Trophoblast cell (in vitro differentiated cells and primary cell): ENCODE data around the gene KPNA4.

Experiments
- DNase-seq, 2 donors: peaks; one replicate each; pipeline ENCODE4 v3.0.0-alpha.2; 2016
- H2AFZ ChIP-seq: 2 replicates; pipeline ENCODE4 v1.6.1; 2013; ENCODE audit warnings: low read length, moderate library complexity, mild to moderate bottlenecking; ENCODE audit not compliant: insufficient read depth, poor library complexity
- H2AK5ac ChIP-seq: 2 replicates; pipeline ENCODE4 v1.6.1; 2013; ENCODE audit warnings: mild to moderate bottlenecking, low read length
- H2BK120ac ChIP-seq: 2 replicates; pipeline ENCODE4 v1.6.1; 2013; ENCODE audit warnings: low read length, mild to moderate bottlenecking, moderate library complexity; ENCODE audit not compliant: insufficient read depth, poor library complexity
- H2BK12ac ChIP-seq: 2 replicates; pipeline ENCODE4 v1.6.1; 2013; ENCODE audit warnings: mild to moderate bottlenecking, low read length, moderate library complexity
- H2BK5ac ChIP-seq: 2 replicates; pipeline ENCODE4 v1.6.1; 2013; ENCODE audit warnings: low read length, low read depth, moderate library complexity, mild to moderate bottlenecking; ENCODE audit not compliant: poor library complexity
- H3K14ac ChIP-seq: 2 replicates; pipeline ENCODE4 v1.6.1; 2013; ENCODE audit warnings: mild to moderate bottlenecking, low read length
- H3K18ac ChIP-seq: 2 replicates; pipeline ENCODE4 v1.6.1; 2013; ENCODE audit warnings: mild to moderate bottlenecking, low read length
- H3K23ac ChIP-seq: 2 replicates; pipeline ENCODE4 v1.6.1; 2013; ENCODE audit warnings: low read length
- H3K27ac ChIP-seq: 2 replicates; pipeline ENCODE4 v1.5.1; 2013; ENCODE audit warnings: low read depth, mild to moderate bottlenecking, inconsistent platforms, low read length, moderate library complexity
- H3K27me3 ChIP-seq: 2 replicates; pipeline ENCODE4 v1.6.1; 2013; ENCODE audit warnings: inconsistent platforms, mild to moderate bottlenecking, low read length, moderate library complexity; ENCODE audit not compliant: insufficient read depth
- H3K36me3 ChIP-seq, 2 experiments: 1 replicate in 1 of 2; 2 replicates in 1 of 2; pipeline ENCODE4 v1.6.1; 2013; ENCODE audit warnings: low read length in 2 of 2, mild to moderate bottlenecking in 2 of 2, moderate library complexity in 1 of 2; ENCODE audit not compliant: insufficient read depth in 2 of 2, control insufficient read depth in 1 of 2
- H3K4ac ChIP-seq: 2 replicates; pipeline ENCODE4 v1.6.1; 2013; ENCODE audit warnings: low read depth, mild to moderate bottlenecking, low read length, moderate library complexity
- H3K4me1 ChIP-seq, 2 experiments: 1 replicate in 1 of 2; 2 replicates in 1 of 2; pipeline ENCODE4 v1.6.1; 2013; ENCODE audit warnings: low read length in 2 of 2, mild to moderate bottlenecking in 2 of 2, moderate library complexity in 1 of 2; ENCODE audit not compliant: insufficient read depth in 2 of 2, control insufficient read depth in 1 of 2
- H3K4me2 ChIP-seq: 2 replicates; pipeline ENCODE4 v1.6.1; 2013; ENCODE audit warnings: inconsistent platforms, mild to moderate bottlenecking, low read length, moderate library complexity
- H3K4me3 ChIP-seq: 2 replicates; pipeline ENCODE4 v1.5.1; 2013; ENCODE audit warnings: mild to moderate bottlenecking, low read depth, low read length, inconsistent platforms
- H3K79me1 ChIP-seq: one replicate; pipeline ENCODE4 v1.6.1; 2013; ENCODE audit warnings: low read length
- H3K79me2 ChIP-seq: 2 replicates; pipeline ENCODE4 v1.6.1; 2013; ENCODE audit warnings: low read length, mild to moderate bottlenecking; ENCODE audit not compliant: control insufficient read depth, insufficient read depth, poor library complexity
- H3K9ac ChIP-seq: 2 replicates; pipeline ENCODE4 v1.6.1; 2013; ENCODE audit warnings: mild to moderate bottlenecking, low read length
- H3K9me3 ChIP-seq: 2 replicates; pipeline ENCODE4 v1.6.1; 2013; ENCODE audit warnings: low read depth, mild to moderate bottlenecking, control low read depth, inconsistent platforms, low read length; ENCODE audit not compliant: insufficient read depth
- H4K12ac ChIP-seq: 2 replicates; pipeline ENCODE4 v1.6.1; 2013; ENCODE audit warnings: low read depth, mild to moderate bottlenecking, low read length, moderate library complexity
- H4K8ac ChIP-seq: 2 replicates; pipeline ENCODE4 v1.6.1; 2013; ENCODE audit warnings: low read depth, mild to moderate bottlenecking, low read length, moderate library complexity
- H4K91ac ChIP-seq: one replicate; pipeline ENCODE4 v1.6.1; 2013; ENCODE audit warnings: low read depth, mild to moderate bottlenecking, low read length, moderate library complexity
- WGBS: extraction: QIAGEN DNeasy Blood & Tissue Kit; methylation state at CpG from one replicate; pipeline ENCODE4 v1.1.7; 2013; ENCODE audit warnings: missing lambda C conversion rate; ENCODE audit not compliant: insufficient read length, insufficient coverage; ENCODE audit errors: extremely low coverage; 5-methylcytosine and 5-hydroxymethylcytosine counted together

The KPNA4 gene

GRCh38 chr3:160474416-160474838, 90.9 kb downstream of the KPNA4 start:
- no peak overlapping the region for H2AK5ac ChIP-seq
- H3K4me1 ChIP-seq, result peaks cover 4 to 5% of the 10 kb centered on the region in 2 experiments
- H4K12ac ChIP-seq, result no peak overlapping the region
- no peak overlapping the region for H3K23ac ChIP-seq
- no peaks in the 10 kb centered on the region for H3K79me1 ChIP-seq
- no peak overlapping the region for H3K4me2 ChIP-seq
- no peak overlapping the region for H3K18ac ChIP-seq
- no peak overlapping the region for H3K4me3 ChIP-seq
- peaks cover 4% of the 10 kb centered on the region for H3K9me3 ChIP-seq
- H3K9ac ChIP-seq, result no peak overlapping the region
- H2AFZ ChIP-seq, result no peak overlapping the region
- no peaks in the 10 kb centered on the region for H3K36me3 ChIP-seq
- no peaks in the 10 kb centered on the region for H3K27me3 ChIP-seq
- H3K4ac ChIP-seq, result no peak overlapping the region
- H3K79me2 ChIP-seq, result no peaks in the 10 kb centered on the region
- H2BK120ac ChIP-seq, result no peak overlapping the region
- H4K91ac ChIP-seq, result no peak overlapping the region
- H4K8ac ChIP-seq, result no peak overlapping the region
- DNase-seq, result no peak
- no peak overlapping the region for H3K14ac ChIP-seq
- H2BK12ac ChIP-seq, result no peak overlapping the region
- no peak overlapping the region for H3K27ac ChIP-seq
- no peak overlapping the region for H2BK5ac ChIP-seq

GRCh38 chr3:160473978-160474377, 91.4 kb downstream of the KPNA4 start:
- Histone ChIP-seq H2BK5ac (no peak overlapping the region), H3K4me3 (no peak overlapping the region), H3K23ac (no peak overlapping the region), H4K91ac (no peak overlapping the region), H3K79me2 (no peaks in the 10 kb centered on the region), H4K8ac (no peak overlapping the region), H3K4me2 (no peak overlapping the region), H3K4me1 (peaks cover 4 to 5% of the 10 kb centered on the region in 2 experiments), H3K9ac (no peak overlapping the region), H2BK12ac (no peak overlapping the region), H3K27ac (no peak overlapping the region), H3K79me1 (no peaks in the 10 kb centered on the region), H3K27me3 (no peaks in the 10 kb centered on the region), H4K12ac (no peak overlapping the region), H3K4ac (no peak overlapping the region), H3K36me3 (no peaks in the 10 kb centered on the region), H2AK5ac (no peak overlapping the region), H3K14ac (no peak overlapping the region), H3K18ac (no peak overlapping the region), H2BK120ac (no peak overlapping the region), H3K9me3 (peaks cover 4% of the 10 kb centered on the region), H2AFZ (no peak overlapping the region)
- DNase-seq, result no peak
- no CpG with 5 or more reads among the region's 1 CpG for whole genome bisulfite sequencing

- WGBS, result no CpG with 5 or more reads among the region's 1 CpG
- H3K36me3 ChIP-seq, result no peaks in the 10 kb centered on the region
- H3K23ac ChIP-seq, result no peak overlapping the region
- no peak overlapping the region for H2BK12ac ChIP-seq
- H3K4me1 ChIP-seq, result peaks cover 4 to 5% of the 10 kb centered on the region in 2 experiments
- DNase-seq, result no peak
- no peak overlapping the region for H3K4me3 ChIP-seq
- H3K9me3 ChIP-seq, result peaks cover 4% of the 10 kb centered on the region
- no peak overlapping the region for H2BK5ac ChIP-seq
- no peak overlapping the region for H4K91ac ChIP-seq
- H3K27ac ChIP-seq, result no peak overlapping the region
- no peak overlapping the region for H3K18ac ChIP-seq
- H3K14ac ChIP-seq, result no peak overlapping the region
- no peak overlapping the region for H4K8ac ChIP-seq
- H2AFZ ChIP-seq, result no peak overlapping the region
- no peak overlapping the region for H3K4ac ChIP-seq
- no peak overlapping the region for H2AK5ac ChIP-seq
- no peak overlapping the region for H3K9ac ChIP-seq
- no peak overlapping the region for H4K12ac ChIP-seq
- H3K79me1 ChIP-seq, result no peaks in the 10 kb centered on the region
- no peak overlapping the region for H2BK120ac ChIP-seq
- no peaks in the 10 kb centered on the region for H3K79me2 ChIP-seq
- no peaks in the 10 kb centered on the region for H3K27me3 ChIP-seq
- H3K4me2 ChIP-seq, result no peak overlapping the region
These were observed 92.2 kb downstream of the KPNA4 start for GRCh38 chr3:160473221-160473620.

- Histone ChIP-seq H3K4me1 (peaks cover under 1 to 1% of the 10 kb centered on the region in 2 experiments), H3K27ac (no peak overlapping the region), H4K12ac (no peak overlapping the region), H2AK5ac (no peak overlapping the region), H2BK120ac (no peak overlapping the region), H4K91ac (no peak overlapping the region), H2BK12ac (no peak overlapping the region), H3K79me1 (no peaks in the 10 kb centered on the region), H3K9ac (no peak overlapping the region), H2AFZ (no peak overlapping the region), H3K4me2 (no peak overlapping the region), H3K4ac (no peak overlapping the region), H4K8ac (no peak overlapping the region), H3K4me3 (no peak overlapping the region), H3K18ac (no peak overlapping the region), H3K9me3 (peaks cover 4% of the 10 kb centered on the region), H3K79me2 (no peaks in the 10 kb centered on the region), H3K36me3 (no peaks in the 10 kb centered on the region), H3K23ac (no peak overlapping the region), H3K14ac (no peak overlapping the region), H3K27me3 (no peaks in the 10 kb centered on the region), H2BK5ac (no peak overlapping the region)
- no peak for DNase-seq
- WGBS, result no CpG with 5 or more reads among the region's 2 CpGs
These were observed 93.0 kb downstream of the KPNA4 start for GRCh38 chr3:160472344-160472743.
